ENCODE measurements around the gene ALMS1. TPM values are rescaled to one million over a fixed set of nuclear protein-coding genes. Genes with fewer than 3 reads are reported as not detected.

The ALMS1 gene
- total and polyA plus RNA-seq, 9 of the 15 experiments (the other 6 are each of a cell fraction or from before 2014, with no cell fraction given): 1.4 to 26.3 (median 13.6) TPM

GRCh38 chr2:73402386-73403103 lies 16.9 kb downstream of the ALMS1 start:
- FAIRE-seq (peak; percentile 32), DNase-seq (ENCODE audit: extremely low read depth in 1 of 4, low spot score in 3 of 4) (no peak), ATAC-seq (no peak)
- Histone ChIP-seq H4K20me1 (replicated peaks; ENCODE audit: control insufficient read depth, insufficient read depth, low read length) (no peaks in the 10 kb centered on the region), H3K79me2 (ENCODE audit: control insufficient read depth, insufficient read depth, low read length) (no peaks in the 10 kb centered on the region), H3K4me1 (replicated peaks in 1 of 2; ENCODE audit: control insufficient read depth in 2 of 2, insufficient read depth in 2 of 2, low read length in 2 of 2) (no peaks in the 10 kb centered on the region), H3K27me3 (ENCODE audit: control insufficient read depth in 2 of 2, insufficient read depth in 2 of 2, low read length in 2 of 2) (no peaks in the 10 kb centered on the region), H3K27ac (ENCODE audit: extremely low read depth, low read depth, low read length) (no peak overlapping the region), H2AFZ (ENCODE audit: low read depth, low read length) (no peak overlapping the region), H3K9me3 (replicated peaks; ENCODE audit: control insufficient read depth, insufficient read depth, low read depth, low read length) (no peaks in the 10 kb centered on the region; the same call in 1 of the 2 replicates), H3K4me3 (no peak overlapping the region), H3K9me1 (ENCODE audit: control insufficient read depth, insufficient read depth, low read length) (no peaks in the 10 kb centered on the region), H3K4me2 (ENCODE audit: insufficient read depth, low read length) (no peak overlapping the region), H3K36me3 (ENCODE audit: control insufficient read depth, insufficient read depth, low read length) (peaks cover 3% of the 10 kb centered on the region; the same call in 1 of the 3 replicates), H3K9ac (ENCODE audit: insufficient read depth in 1 of 2, low read depth in 2 of 2, low read length in 2 of 2) (no peak overlapping the region)
- in situ Hi-C loops (cut with MboI): no loop called here
- WGBS (ENCODE audit: insufficient coverage, low coverage, missing lambda C conversion rate): 81% methylated on average over 9 of the region's 9 CpGs
- no TSS peak for BruUV-seq (replicated peaks)
- TF ChIP-seq FOSL1 (tag; conservative IDR thresholded peaks at IDR 0.05) (no peak), FOXA3 (CRISPR knock-in tag; conservative IDR thresholded peaks at IDR 0.05 in 1 of 2, IDR thresholded peaks at IDR 0.05 in 1 of 2) (no peak)
- intact Hi-C loops (cut with micrococcal nuclease): no loop called here
- CTCF ChIA-PET (ENCODE audit: low intra/inter-chr PET ratio): no interaction called here
- POLR2A ChIA-PET: no interaction called here

- no TSS peak for BruUV-seq (replicated peaks)
- Histone ChIP-seq H3K4me2 (ENCODE audit: insufficient read depth, low read length) (no peak overlapping the region), H3K9ac (ENCODE audit: insufficient read depth in 1 of 2, low read depth in 2 of 2, low read length in 2 of 2) (no peak overlapping the region), H2AFZ (ENCODE audit: low read depth, low read length) (no peak overlapping the region), H3K4me1 (replicated peaks in 1 of 2; ENCODE audit: control insufficient read depth in 2 of 2, insufficient read depth in 2 of 2, low read length in 2 of 2) (no peaks in the 10 kb centered on the region), H3K27ac (ENCODE audit: extremely low read depth, low read depth, low read length) (no peak overlapping the region), H3K4me3 (no peak overlapping the region), H3K79me2 (ENCODE audit: control insufficient read depth, insufficient read depth, low read length) (no peaks in the 10 kb centered on the region), H4K20me1 (replicated peaks; ENCODE audit: control insufficient read depth, insufficient read depth, low read length) (no peaks in the 10 kb centered on the region), H3K27me3 (ENCODE audit: control insufficient read depth in 2 of 2, insufficient read depth in 2 of 2, low read length in 2 of 2) (no peaks in the 10 kb centered on the region), H3K9me1 (ENCODE audit: control insufficient read depth, insufficient read depth, low read length) (no peaks in the 10 kb centered on the region), H3K36me3 (ENCODE audit: control insufficient read depth, insufficient read depth, low read length) (peaks cover 3% of the 10 kb centered on the region; the same call in 1 of the 3 replicates), H3K9me3 (replicated peaks; ENCODE audit: control insufficient read depth, insufficient read depth, low read depth, low read length) (no peaks in the 10 kb centered on the region; the same call in 1 of the 2 replicates)
- WGBS (ENCODE audit: insufficient coverage, low coverage, missing lambda C conversion rate): 13% methylated on average over 1 of the region's 1 CpG
- DNase-seq (ENCODE audit: extremely low read depth in 1 of 4, low spot score in 3 of 4) (no peak), ATAC-seq (no peak), FAIRE-seq (no peak)
- in situ Hi-C loops (cut with MboI) (no loop called here), intact Hi-C loops (cut with micrococcal nuclease) (no loop called here)
- ChIA-PET POLR2A (no interaction called here), CTCF (ENCODE audit: low intra/inter-chr PET ratio) (no interaction called here)
- TF ChIP-seq RBM25 (IDR thresholded peaks at IDR 0.05; ENCODE audit: low read depth, low read length, severe bottlenecking) (peak; percentile 57), ZNF121 (CRISPR knock-in tag; conservative IDR thresholded peaks at IDR 0.05) (no peak)
These were observed 17.6 kb downstream of the ALMS1 start for GRCh38 chr2:73403237-73403636.

Measured in K562 (cell line).